ENCODE measurements around the gene TOR1A. TPM values are rescaled to one million over a fixed set of nuclear protein-coding genes. Genes with fewer than 3 reads are reported as not detected.

Gene TOR1A
- polyA plus RNA-seq, 1 donor (not counting 4 experiments of a cell fraction or from before 2014, with no cell fraction given) = 60.6 TPM

GRCh38 chr9:129866394-129867135 lies 42.6 kb upstream of the TOR1A start:
- no peaks in the 10 kb centered on the region for H3K9me1 ChIP-seq (ENCODE audit: control insufficient read depth, extremely low read depth, insufficient read depth, low read length)
- peaks cover 9 to 15% of the 10 kb centered on the region in 2 experiments for H3K36me3 ChIP-seq (ENCODE audit: control insufficient read depth in 2 of 2, extremely low read depth in 1 of 2, insufficient read depth in 2 of 2, low read length in 2 of 2)
- no peak overlapping the region for H3K27ac ChIP-seq (ENCODE audit: control insufficient read depth, insufficient read depth, low read length)
- peaks cover 8% of the 10 kb centered on the region for H3K4me1 ChIP-seq (ENCODE audit: control insufficient read depth, extremely low read depth, insufficient read depth, low read length)
- H4K20me1 ChIP-seq (ENCODE audit: control insufficient read depth, extremely low read depth, insufficient read depth, low read length) = no peaks in the 10 kb centered on the region
- H3K9me3 ChIP-seq (ENCODE audit: control insufficient read depth, low read depth, low read length) = no peaks in the 10 kb centered on the region
- no peaks in the 10 kb centered on the region for H3K79me2 ChIP-seq (ENCODE audit: control insufficient read depth, insufficient read depth, low read length)
- H3K27me3 ChIP-seq (ENCODE audit: control insufficient read depth, extremely low read depth, insufficient read depth, low read length) = no peaks in the 10 kb centered on the region
- H3K4me2 ChIP-seq (ENCODE audit: control insufficient read depth, extremely low read depth, insufficient read depth, low read depth, low read length) = no peak overlapping the region
- no peak for DNase-seq (ENCODE audit: low read depth, low spot score)
- H3K4me3 ChIP-seq (ENCODE audit: control insufficient read depth in 2 of 3, extremely low read depth in 1 of 3, insufficient read depth in 2 of 3, low read depth in 1 of 3, low read length in 3 of 3) = no peak overlapping the region
- no peak overlapping the region for H3K9ac ChIP-seq (ENCODE audit: control insufficient read depth, extremely low read depth, insufficient read depth, low read length)
- H2AFZ ChIP-seq (ENCODE audit: control insufficient read depth, low read length) = no peak overlapping the region
- TF ChIP-seq EZH2 (IDR thresholded peaks at IDR 0.05; ENCODE audit: low read length) (no peak), CTCF (optimal IDR thresholded peaks at IDR 0.05 in 1 of 3, IDR thresholded peaks at IDR 0.05 in 1 of 3, conservative IDR thresholded peaks at IDR 0.05 in 1 of 3; ENCODE audit: extremely low read depth in 1 of 3, insufficient read depth in 2 of 3, low read length in 3 of 3) (no peak)
- dilution Hi-C loops (cut with MboI; ENCODE audit: extremely low pct_ligation_motif_present, low sequenced_read_pairs) = no loop called here
- FAIRE-seq = no peak

- TF ChIP-seq EZH2 (IDR thresholded peaks at IDR 0.05; ENCODE audit: low read length) (no peak), CTCF (optimal IDR thresholded peaks at IDR 0.05 in 1 of 3, IDR thresholded peaks at IDR 0.05 in 1 of 3, conservative IDR thresholded peaks at IDR 0.05 in 1 of 3; ENCODE audit: extremely low read depth in 1 of 3, insufficient read depth in 2 of 3, low read length in 3 of 3) (no peak)
- Histone ChIP-seq H2AFZ (ENCODE audit: control insufficient read depth, low read length) (no peak overlapping the region), H3K27ac (ENCODE audit: control insufficient read depth, insufficient read depth, low read length) (no peak overlapping the region), H3K79me2 (ENCODE audit: control insufficient read depth, insufficient read depth, low read length) (no peaks in the 10 kb centered on the region), H3K9me1 (ENCODE audit: control insufficient read depth, extremely low read depth, insufficient read depth, low read length) (no peaks in the 10 kb centered on the region), H3K4me1 (ENCODE audit: control insufficient read depth, extremely low read depth, insufficient read depth, low read length) (peaks cover 8% of the 10 kb centered on the region), H3K4me2 (ENCODE audit: control insufficient read depth, extremely low read depth, insufficient read depth, low read depth, low read length) (no peak overlapping the region), H3K9me3 (ENCODE audit: control insufficient read depth, low read depth, low read length) (no peaks in the 10 kb centered on the region), H3K9ac (ENCODE audit: control insufficient read depth, extremely low read depth, insufficient read depth, low read length) (no peak overlapping the region), H4K20me1 (ENCODE audit: control insufficient read depth, extremely low read depth, insufficient read depth, low read length) (no peaks in the 10 kb centered on the region), H3K36me3 (ENCODE audit: control insufficient read depth in 2 of 2, extremely low read depth in 1 of 2, insufficient read depth in 2 of 2, low read length in 2 of 2) (peaks cover 11 to 18% of the 10 kb centered on the region in 2 experiments), H3K4me3 (ENCODE audit: control insufficient read depth in 2 of 3, extremely low read depth in 1 of 3, insufficient read depth in 2 of 3, low read depth in 1 of 3, low read length in 3 of 3) (no peak overlapping the region), H3K27me3 (ENCODE audit: control insufficient read depth, extremely low read depth, insufficient read depth, low read length) (no peaks in the 10 kb centered on the region)
- no peak for FAIRE-seq
- dilution Hi-C loops (cut with MboI; ENCODE audit: extremely low pct_ligation_motif_present, low sequenced_read_pairs) = no loop called here
- DNase-seq (ENCODE audit: low read depth, low spot score) = no peak
These were observed 41.9 kb upstream of the TOR1A start for GRCh38 chr9:129865668-129866320.

All from keratinocyte (primary cell).